ENCODE results near the gene GAK. TPM values are rescaled to one million over a fixed set of nuclear protein-coding genes. Genes with fewer than 3 reads are reported as not detected.

GAK gene
- total RNA-seq, 2 experiments from 2014 or later: 97.8 to 102 TPM

DNA sequence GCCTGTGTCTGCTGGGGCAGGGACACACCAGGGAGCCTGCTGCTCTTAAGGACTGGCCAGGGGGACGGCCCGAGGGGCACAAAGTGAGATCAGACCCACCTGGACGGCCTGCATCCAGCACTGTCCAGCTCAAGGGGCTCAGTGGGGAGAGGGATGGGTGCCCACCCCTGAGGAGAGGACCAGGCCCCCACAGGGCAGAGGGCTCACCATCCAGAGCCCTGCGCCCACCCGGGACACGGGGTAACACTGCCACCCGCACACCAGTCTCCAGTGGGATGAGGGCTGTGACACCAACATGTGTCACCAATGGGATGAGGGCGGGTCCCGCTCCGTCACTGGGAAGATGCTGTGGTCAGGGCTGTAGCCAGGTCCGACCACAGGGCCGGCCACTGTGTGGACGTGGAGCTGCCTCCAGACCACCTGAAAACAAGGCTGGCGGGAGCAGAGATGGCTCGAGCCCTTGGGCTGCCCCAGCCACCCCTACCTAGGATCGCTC, 28.1 kb upstream of the GAK start:
- Mint-ChIP-seq H3K9me3 (no peaks in the 10 kb centered on the region), H3K27me3 (no peaks in the 10 kb centered on the region), H3K27ac (no peak overlapping the region), H3K36me3 (ENCODE audit: low read depth) (no peaks in the 10 kb centered on the region), H3K4me3 (no peak overlapping the region), H3K4me1 (ENCODE audit: low read depth) (no peaks in the 10 kb centered on the region)
- ChIA-PET POLR2A (no interaction called here), CTCF (interaction anchor here (1.3 kb wide), 1 partner anchor 27 kb away, joined by 3 read pairs; the partner anchor contains the start of gene IDUA)
- intact Hi-C loops (cut with micrococcal nuclease): no loop called here
- ATAC-seq (no peak), DNase-seq (no peak)
- no peak for TF ChIP-seq CTCF (IDR thresholded peaks at IDR 0.05)

- H3K27ac Mint-ChIP-seq: no peak overlapping the region
- no peaks in the 10 kb centered on the region for H3K27me3 Mint-ChIP-seq
- H3K9me3 Mint-ChIP-seq: no peaks in the 10 kb centered on the region
- DNase-seq (no peak), ATAC-seq (no peak)
- no peaks in the 10 kb centered on the region for H3K4me1 Mint-ChIP-seq (ENCODE audit: low read depth)
- no peak for TF ChIP-seq CTCF (IDR thresholded peaks at IDR 0.05)
- no peak overlapping the region for H3K4me3 Mint-ChIP-seq
- POLR2A ChIA-PET: no interaction called here
- peaks cover 3% of the 10 kb centered on the region for H3K36me3 Mint-ChIP-seq (ENCODE audit: low read depth)
- intact Hi-C loops (cut with micrococcal nuclease): no loop called here
- CTCF ChIA-PET: interaction anchor here (1.3 kb wide), 1 partner anchor 28 kb away, joined by 3 read pairs; the partner anchor contains the start of gene IDUA
These were observed 27.4 kb upstream of the GAK start for GRCh38 chr4:959338-960139.

DNA sequence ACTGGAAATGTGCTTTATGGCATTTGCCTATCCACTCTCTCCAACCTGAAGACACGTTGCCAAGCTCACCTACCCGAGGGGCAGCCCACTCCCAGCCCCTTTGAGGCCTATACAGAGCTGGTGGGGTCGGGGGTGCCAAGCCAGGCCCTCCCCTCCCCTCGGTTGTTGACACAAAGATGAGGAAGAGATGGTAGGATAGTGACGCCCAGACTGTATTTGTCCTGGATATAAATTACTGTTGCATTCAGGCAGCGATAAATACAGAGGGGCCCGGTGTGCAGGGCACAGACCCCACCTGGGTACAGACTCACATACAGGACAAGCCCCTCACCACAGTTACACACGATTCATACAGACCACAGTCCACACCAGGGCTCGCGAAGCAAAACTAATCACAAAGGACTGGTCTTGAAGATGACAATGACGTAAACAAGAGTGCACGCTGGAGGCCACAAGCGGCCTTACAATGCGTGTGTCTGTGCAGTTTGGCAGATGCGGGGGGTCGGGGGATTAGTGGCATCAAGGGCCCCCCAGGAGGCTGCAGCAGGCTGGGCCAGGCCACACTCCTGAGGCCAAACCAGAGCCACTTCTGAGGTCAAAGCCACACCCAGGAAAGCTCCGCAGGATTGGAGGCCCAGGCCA, 26.7 kb upstream of the GAK start:
- H3K4me3 Mint-ChIP-seq: no peak overlapping the region
- CTCF ChIA-PET: interaction anchor here (1.3 kb wide), 1 partner anchor 28 kb away, joined by 3 read pairs; the partner anchor contains the start of gene IDUA
- ATAC-seq: no peak
- no peak overlapping the region for H3K27ac Mint-ChIP-seq
- peaks cover 3% of the 10 kb centered on the region for H3K36me3 Mint-ChIP-seq (ENCODE audit: low read depth)
- no peak for TF ChIP-seq CTCF (IDR thresholded peaks at IDR 0.05)
- H3K27me3 Mint-ChIP-seq: no peaks in the 10 kb centered on the region
- POLR2A ChIA-PET: no interaction called here
- intact Hi-C loops (cut with micrococcal nuclease): no loop called here
- H3K9me3 Mint-ChIP-seq: no peaks in the 10 kb centered on the region
- no peak for DNase-seq
- no peaks in the 10 kb centered on the region for H3K4me1 Mint-ChIP-seq (ENCODE audit: low read depth)

DNA sequence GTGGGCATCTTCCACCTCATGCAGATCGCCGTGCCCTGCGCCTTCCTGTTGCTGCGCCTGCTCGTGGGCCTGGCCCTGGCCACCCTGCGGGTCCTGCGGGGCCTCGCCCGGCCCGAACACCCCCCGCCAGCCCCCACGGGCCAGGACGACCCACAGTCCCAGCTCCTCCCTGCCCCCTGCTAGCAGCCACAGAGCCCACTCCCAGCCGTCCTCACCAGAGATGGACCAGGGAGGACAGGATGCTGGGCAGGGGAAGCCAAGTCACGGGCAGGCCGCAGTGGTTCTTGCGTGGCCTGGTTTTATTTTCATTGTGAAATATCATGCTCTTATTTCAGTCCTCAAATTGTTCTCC, 26.2 kb upstream of the GAK start:
- H3K4me3 Mint-ChIP-seq: no peak overlapping the region
- ChIA-PET CTCF (no interaction called here), POLR2A (no interaction called here)
- DNase-seq: no peak
- peaks cover 3% of the 10 kb centered on the region for H3K36me3 Mint-ChIP-seq (ENCODE audit: low read depth)
- H3K27me3 Mint-ChIP-seq: no peaks in the 10 kb centered on the region
- no peaks in the 10 kb centered on the region for H3K9me3 Mint-ChIP-seq
- no peak overlapping the region for H3K27ac Mint-ChIP-seq
- no peak for ATAC-seq
- TF ChIP-seq CTCF (IDR thresholded peaks at IDR 0.05): no peak
- intact Hi-C loops (cut with micrococcal nuclease): no loop called here
- H3K4me1 Mint-ChIP-seq (ENCODE audit: low read depth): no peaks in the 10 kb centered on the region
